ENCODE data around the gene COX19.

The COX19 gene, protein sequence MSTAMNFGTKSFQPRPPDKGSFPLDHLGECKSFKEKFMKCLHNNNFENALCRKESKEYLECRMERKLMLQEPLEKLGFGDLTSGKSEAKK

DNA sequence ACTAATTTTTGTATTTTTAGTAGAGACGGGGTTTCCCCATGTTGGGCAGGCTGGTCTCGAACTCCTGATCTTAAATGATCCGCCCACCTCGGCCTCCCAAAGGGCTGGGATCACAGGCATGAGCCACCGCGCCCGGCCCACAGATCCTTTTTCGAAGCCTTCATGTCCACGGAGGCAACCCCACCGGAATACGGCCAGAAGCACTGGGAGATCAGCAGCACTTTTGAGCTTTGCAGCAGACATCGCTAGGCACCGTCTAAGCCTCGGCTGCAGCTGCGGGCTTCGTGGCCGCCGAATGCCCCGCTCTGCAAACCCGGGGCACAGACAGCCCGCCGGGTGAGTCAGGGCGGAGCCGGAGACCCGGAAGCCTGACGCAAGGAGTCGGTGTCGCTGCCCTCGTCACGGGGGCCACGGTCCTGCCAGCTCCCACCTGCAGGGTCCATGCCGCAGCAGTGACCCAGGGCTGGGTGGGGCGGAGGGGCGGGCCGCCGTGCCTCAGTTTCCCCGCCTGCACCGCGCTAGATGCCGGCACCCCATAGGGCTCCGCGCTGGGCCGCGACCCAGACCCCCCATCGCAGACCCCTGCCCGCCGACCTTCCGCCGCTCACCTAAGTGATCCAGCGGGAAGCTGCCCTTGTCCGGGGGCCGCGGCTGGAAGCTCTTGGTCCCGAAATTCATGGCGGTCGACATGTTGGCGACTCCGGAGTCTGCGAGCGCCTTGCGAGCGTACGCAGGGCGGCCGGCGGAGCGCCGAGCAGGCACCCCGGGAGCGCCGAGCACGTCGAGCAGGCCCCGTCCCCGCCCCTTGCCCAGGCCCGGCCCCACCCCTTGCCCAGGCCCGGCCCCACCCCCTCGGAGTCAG, at the start of gene COX19:
COX19 (minus strand) TSS at position 730 of the 862 bp plus-strand sequence; CDS start at position 690, 40 bp downstream.
- DNase-seq = peak; percentile 85

DNA sequence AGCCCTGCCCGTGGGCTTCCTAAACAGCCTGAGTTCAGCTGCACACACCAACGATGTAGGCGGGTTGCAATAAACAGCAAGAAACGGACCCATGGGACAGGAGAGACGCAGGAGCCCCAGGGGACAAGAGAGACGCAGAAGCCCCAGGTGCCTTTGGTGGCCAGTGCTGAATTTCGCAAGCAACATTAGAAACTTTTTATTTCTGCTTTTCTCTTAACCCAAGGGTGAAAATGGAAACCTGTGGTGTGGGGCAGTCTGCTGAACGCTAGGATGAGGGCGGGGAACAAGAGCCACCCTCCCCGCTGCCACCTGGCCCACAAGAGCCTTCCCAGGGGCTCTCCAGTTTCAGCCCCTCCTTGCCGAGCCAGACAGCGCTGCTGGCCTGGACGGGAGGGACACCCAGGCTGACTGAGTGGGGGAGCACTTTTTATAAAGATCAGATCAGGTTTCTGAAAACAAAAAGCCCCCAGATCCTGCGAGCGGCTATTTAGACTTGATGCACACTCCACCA, 49.0 kb upstream of the COX19 start:
- DNase-seq = no peak

DNA sequence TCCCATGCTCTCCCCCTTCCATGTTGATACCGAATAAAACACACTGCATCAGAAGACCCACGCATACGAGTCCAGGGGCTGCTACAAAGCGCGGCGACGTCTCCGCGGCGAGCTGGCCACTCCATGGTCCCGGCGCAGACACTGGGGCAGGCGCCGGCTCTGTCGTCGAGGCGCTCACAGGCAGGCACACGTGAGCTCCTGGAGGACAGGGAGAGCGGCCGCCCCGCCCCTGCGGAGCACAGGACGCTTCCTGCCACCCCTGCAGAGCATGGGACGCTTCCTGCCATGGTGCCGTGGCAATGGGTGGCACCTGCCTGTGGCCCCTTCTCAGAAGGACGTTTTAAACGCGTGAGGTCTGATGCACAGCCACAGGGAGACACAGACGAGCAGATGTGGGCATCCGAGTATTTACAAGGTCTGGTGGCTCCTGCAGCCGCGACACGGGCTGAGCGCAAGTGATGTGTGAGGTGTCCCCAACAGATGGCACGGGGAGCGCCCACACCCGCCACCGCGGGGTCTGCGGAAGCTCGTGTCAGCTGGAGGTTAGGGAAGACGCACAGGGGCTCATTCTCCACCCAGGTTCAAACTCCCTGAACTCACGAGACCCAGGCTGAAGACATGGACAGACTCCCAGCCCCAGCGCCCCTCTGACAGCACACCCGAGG, 47.6 kb upstream of the COX19 start:
- DNase-seq = no peak

DNA sequence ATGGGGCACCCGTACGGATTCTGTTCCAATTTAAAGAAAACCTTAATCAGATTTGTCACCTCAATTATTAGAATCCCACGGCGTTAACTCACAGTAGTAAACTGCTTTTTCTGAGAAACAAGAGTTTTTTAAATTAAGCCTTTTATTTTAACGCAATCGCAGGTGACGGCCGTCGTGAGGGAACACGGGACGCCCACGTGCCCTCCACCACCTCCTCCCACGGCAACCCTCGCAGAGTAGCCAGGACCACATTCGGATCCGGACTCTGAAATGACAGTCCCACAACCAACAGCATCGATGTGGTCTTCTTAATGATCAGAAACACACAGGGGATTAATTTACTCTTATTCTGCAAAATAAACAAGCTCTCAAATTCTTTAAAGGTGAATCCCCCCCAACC, 47.0 kb upstream of the COX19 start:
- no peak for DNase-seq

DNA sequence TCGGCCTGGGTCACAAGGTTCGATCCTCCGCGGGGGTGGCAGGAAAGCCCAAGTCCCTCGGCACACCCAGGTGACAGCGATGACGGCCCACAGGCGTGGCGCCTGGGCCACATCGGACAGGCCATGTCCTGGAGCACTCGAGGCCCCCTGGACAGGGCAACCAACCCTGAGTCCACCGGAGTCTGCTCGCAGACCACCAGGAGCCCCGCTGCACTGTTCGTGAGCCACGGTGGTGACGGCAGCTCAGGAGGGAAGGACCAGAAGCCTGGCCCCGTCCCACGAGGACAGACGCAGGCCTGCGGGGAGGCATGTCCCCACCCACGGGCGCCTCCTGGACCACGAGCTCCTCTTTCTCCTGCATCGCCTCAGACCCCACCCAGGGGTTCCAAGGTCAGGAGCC, 46.6 kb upstream of the COX19 start:
- DNase-seq = no peak

DNA sequence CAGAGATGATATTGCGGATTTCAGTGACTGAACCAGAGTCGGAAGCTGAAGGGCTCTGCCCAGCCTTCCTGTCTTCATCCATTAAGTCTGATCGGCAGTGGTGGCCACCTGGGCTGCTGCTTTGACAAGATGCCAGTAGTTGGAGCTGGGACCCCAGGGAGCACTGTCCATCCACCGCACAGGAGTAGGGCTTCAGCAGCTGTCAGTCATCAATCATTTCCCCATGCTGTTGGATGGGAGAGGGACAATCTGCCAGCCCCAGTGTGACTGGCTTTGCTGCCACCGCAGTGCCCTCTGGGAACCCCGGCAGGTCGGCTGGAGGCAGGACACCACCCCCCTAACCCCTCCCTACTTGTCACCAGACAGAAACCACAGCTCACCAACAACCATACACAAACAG, 46.0 kb upstream of the COX19 start:
- DNase-seq = no peak

DNA sequence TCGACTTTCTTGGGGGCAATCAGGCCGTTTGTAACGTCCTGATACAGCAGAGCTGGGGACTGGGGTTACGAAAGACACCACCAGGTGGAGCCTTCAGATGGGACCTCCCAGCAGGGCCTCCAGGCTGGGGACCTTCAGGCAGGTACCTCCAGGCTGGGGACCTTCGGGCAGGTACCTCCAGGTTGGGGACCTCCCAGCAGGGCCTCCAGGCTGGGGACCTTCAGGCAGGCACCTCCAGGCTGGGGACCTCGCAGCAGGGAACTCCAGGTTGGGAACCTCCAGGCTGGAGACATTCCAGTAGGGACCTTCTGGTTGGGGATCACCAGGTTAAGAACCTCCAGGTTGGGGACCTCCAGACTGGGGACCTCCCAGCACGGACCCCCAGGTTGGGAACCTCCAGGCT, 45.5 kb upstream of the COX19 start:
- no peak for DNase-seq

DNA sequence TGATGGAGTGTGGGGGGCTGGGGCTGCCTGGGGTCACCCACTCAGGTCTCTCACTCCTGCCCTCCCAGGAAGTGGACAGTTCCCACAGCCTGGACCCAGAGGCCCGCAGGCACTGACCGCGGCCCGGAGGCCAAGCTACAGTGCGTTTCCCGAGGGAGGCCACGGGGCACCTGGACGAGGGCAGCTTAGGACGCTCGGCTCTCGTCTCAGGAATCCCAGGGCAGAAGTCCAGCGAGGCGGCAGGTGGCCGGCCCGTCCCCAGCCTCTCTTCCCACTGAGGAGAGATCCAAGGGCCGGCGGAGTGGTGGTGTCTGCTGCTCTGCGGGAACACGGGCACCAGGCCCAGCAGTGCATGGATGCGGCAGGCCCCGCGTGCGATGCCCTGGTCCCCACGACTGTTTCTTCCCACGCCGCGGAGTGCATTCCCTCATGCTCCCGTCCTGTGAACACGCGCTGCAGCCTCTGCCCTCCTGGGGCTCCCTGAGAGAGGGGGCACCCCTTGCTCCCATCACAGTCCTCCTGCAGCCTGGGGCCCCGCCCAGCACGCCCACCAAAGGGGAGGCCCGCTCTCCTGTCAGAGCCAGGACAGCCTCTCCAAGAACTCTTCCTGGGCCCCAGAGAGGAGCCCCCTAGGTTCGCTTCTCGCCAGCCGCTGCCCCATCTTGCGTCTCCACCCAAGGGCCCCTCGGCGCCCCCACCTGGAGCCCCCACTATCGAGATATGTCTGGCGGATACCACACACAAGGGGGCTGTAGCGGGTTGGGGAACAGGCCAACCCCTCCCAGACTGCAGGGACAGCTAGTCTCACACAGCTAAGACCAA, 44.7 kb upstream of the COX19 start:
- DNase-seq = no peak

DNA sequence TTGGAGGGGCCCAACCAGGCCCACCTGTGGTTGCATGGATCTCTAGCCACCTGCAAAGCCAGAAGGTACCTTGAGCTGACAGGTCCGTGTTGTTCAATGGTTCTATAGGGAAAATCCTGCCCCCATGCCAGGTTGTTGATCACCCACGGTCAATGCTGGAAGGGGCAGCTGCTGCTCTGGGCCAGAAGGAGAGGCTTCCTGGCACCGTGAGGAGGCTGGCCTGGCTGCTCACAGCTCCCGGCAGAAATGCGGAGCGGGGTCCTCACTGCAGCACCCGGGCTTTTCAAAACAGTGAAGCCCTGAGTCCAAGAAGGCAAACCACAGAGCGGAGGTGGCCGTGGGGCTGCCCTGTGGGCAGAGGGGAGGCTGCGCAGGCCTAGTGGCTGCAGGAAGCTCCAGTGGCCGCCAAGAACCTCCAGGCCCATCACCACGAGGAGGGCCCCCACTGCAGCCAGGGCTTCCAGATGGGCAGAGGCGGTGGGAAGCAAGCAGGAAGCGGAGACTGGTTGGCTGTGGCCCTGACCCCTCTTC, 44.0 kb upstream of the COX19 start:
- no peak for DNase-seq

DNA sequence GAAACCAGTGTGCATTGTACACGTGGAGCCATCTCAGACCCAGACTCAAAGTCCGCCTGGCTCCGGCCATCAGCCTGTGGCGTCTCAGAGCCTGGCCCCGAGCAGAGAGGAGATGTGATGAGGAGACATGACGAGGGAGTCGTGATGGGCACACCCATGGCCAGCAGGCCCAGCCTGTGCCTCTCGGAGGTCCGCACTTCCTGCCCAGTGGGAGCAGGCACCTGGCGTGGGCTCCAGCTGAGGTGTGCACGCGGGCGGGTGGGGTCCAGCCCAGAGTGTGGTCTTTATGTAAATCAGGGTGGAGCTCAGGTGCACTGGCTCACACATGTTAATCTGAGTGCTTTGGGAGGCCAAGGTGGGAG, 43.0 kb upstream of the COX19 start:
- no peak for DNase-seq

DNA sequence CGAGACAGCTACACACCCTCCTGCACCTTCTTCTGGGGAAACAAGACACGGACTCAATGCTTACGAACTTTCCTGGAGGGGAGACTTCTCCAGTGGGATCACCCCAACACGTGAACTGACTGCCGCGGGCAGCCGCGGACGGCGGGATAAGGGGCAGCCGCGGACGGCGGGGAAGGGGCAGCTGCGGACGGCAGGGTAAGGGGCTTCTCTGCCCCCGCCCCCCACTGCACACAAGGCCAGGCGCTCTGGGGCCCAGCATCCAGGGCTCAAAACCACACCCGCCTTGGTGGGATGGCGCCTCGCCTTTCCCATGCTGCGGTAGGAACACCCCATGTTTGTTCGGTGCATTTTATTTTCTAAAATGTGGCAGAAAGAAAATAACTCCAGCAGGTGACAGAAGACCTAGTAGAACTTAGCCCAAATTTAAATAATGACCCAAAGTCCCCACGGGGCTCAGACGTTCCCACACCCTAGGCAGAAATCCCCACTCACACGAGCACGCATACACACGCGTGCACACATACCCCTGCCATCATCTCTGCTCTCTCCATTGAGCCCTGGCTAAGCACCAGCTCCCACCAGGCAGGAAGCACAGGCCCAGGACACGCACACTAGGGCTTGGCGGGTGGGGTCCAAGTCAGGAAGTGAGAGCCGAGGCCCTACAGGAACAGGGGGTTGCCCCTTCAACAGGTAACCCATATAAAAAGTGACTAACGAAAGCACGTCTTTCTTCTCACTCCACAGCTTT, 42.4 kb upstream of the COX19 start:
- DNase-seq = no peak

DNA sequence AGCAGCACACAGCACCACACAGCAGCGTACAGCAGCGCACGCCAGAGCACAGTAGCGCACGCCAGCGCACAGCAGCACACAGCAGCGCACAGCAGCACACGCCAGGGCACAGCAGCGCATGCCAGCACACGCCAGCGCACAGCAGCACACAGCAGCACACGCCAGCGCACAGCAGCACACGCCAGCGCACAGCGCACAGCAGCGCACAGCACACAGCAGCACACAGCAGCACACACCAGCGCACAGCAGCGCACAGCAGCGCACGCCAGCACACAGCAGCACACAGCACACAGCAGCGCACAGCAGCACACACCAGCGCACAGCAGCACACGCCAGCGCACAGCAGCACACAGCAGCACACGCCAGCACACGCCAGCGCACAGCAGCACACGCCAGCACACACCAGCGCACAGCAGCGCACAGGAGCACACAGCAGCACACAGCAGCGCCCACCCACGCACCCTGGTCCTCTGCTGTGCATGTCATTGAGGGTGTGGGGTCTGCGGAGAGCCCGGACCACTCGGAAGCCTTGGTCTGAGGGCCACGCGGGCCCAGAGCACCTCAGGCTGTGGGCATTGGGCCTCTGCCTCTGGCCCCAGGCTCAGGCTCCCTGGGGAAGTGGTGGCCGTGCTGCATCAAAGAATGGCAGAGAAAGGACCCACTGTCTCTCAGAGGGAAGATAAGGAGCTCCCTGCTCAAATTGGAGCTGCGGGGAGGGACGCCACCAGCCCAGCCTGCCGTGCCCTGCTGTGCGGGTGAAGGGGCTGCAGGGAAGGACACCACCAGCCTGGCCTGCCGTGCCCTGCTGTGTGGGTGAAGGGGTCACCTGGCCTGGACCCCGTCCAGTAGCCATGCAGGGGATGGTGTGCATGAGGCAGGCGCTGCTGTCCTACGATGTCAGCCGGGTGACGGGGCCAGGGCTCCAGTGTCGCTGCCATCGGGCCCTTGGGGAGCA, 41.5 kb upstream of the COX19 start:
- no peak for DNase-seq

DNA sequence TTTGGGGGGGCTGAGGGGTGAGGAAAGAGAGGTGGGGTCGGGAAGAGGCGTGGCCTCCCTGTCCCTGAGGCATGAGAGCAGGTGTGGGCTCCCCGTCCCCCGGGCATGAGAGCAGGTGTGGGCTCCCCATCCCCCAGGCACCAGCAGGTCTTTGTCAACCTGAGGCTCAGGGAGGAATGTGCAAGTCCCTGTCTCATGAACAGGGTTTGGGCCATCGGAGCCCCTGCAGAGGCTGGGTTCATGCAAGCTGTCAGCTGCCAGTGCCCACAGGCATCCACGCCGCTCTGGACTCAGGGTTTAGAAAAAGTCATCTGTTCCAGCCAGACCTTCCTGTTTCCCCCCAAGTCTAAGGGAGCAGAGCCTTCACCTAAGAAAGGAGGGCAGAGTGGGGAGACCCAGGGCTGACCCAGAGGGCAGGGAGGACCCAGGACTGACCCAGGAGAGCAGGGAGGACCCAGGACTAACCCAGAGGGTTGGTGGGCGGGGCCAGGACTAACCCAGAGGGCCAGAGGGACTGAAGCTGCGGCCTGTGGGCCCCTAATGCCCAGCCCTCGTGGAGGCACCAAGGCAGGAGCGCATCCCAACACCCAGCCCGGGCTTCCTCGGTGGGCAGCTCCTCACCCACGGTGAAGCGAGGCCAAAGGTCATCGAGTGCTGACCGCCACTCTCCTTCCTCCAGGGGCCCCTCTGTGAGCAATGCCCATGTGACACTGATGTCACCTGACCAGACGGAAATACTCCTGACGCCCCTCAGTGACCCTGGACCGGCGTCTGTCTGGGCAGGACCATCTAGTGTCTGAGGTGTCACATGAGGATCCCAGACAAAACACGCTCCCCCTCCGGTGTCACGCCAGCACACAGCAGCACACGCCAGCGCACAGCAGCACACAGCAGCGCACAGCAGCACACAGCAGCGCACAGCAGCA, 40.1 kb upstream of the COX19 start:
- DNase-seq = no peak

DNA sequence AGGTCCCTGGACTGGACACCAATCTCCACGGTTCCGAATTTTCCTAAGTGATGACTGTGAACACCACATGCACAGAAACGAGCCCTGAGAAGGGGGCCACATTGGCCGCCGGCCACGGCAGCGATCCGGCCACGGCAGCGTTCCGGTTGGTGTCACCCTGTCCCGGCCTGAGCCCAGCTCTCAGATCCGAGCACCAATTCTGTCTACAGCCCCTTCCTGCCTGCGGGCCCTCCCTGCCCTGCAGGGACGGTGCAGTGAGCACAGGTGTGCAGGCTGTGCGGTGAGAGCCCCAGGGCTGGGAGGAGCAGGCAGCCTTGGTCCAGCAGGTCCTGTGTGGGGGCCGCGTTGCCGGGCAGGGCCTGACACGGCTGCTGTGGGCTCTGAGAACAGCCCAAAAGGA, 39.3 kb upstream of the COX19 start:
- DNase-seq = no peak

DNA sequence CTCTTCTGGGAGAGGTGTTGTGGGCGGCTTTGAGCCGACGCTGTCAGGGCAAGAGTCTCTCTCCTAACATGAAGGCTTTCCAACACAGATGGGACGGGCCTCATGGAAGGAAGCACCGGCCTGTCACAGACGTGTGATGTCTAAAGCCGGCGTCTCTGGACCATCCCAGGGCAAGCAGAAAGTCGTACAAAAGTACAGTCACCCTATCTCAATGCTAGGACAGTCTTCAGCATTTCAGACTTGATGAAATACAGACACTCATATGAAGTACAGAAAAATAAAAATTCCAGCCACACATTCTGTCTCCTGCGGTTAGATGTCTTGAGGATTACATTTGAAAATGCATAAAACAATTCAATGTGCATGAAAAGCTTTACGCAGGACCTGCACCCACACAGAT, 38.2 kb upstream of the COX19 start:
- DNase-seq = no peak

DNA sequence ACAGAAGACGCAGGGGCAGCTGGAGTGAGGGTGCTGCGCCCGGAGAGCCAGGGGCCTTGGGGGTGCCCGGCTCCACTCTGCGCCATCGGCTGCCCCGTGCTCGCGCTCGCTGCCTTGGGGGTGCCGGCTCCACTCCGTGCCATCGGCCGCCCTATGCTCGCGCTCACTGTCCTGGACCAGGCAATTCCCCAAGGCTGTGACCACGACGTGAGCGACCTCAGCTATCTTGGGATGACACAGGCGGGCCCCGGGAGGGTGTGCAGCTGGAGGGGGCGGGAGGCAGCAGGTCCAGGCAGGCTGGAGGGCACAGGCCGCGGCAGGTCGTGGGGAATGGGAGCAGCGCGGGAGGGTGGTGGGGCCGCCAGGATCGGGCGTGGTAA, 37.4 kb upstream of the COX19 start:
- no peak for DNase-seq

DNA sequence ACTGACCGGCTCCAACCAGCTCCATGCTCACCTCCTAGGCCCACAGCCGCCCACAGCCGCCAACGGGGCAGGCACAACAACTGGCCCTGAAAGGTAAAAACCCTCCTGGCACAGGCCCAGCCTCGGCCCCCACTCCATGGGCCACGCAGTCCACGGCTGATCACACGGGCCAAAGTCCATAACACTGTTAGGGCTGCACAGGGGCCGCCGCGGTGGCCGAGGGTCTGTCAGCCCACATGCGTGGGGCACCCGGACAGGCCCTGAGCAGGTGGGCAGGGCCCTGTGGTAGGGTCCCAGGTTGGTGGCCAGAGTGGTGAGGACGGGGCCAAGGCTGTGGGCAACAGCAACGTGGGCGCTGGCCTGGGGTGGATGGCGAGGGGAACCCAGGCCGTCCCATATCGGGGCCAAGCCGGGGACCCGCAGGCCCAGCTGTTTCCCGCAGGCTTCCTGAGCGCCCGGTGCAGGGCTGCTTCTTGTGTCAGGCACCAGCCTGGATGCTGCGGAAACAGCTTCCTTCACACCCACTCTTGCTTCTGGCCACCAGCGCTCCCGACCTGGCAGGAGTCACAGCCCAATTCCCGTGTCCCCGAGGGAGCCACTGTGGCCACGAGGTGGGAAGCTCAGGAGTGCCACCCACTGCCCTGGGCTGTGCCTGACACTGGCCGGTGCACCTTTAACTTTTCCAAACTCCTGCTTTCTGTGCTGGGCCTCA, 36.8 kb upstream of the COX19 start:
- DNase-seq = no peak

DNA sequence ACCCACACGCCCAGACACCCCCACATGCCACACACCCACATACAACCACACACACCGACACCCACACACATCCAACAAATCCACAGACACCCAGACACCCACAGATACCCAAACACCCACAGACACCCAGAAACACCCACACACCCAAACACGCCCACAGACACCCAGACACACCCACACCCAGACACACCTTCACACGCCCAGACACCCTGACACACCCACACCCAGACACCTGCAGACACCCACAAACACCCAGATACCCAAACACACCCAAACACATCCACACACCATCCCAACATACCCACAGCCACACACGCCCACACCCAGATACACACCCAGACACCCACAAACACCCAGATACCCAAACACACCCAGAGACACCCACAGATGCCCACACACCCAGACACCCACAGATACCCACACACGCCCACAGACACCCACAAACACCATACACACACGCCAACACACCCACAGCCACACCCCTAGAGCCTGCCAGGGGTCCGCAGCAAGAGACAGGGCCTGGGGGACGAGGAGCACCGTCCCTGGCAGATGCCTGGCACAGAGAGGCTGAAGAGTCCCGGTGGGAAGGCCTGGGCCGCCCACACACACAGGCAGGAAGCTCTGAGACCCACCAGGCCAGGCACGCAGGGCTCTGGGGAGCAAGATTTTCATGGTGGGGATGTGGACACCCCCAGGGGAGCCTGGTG, 36.1 kb upstream of the COX19 start:
- DNase-seq = no peak

DNA sequence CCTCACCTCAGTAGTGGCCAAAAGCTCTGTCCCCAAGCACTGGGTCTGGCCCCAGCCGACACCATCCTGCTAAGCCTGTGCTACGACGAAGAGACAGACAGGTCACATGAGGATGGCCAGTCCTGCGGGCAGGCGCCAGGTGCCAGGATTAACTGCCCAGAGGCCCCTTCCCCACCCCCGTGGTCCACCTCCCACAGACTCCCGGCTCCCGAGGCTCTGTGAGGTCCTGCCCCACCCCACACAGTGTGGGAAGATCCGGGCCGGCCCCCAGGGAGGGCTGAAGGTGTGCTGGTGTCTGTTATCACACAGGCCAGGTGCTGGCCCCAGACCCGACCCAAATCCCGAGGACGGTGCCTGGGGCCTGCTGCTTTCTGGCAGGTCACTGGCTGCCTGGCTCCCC, 34.9 kb upstream of the COX19 start:
- no peak for DNase-seq

All from activated T-cell treated with anti-CD3 and anti-CD28 coated beads for 4 hours (primary cell).